Measurements from ENCODE around the gene NT5C. TPM values are rescaled to one million over a fixed set of nuclear protein-coding genes. Genes with fewer than 3 reads are reported as not detected.
"Not testable (repeated sequence)": the region's sequence is repeated elsewhere in the genome, so short reads cannot be mapped to it uniquely, and the experiment has no call there.

The NT5C gene
- total RNA-seq, 1 donor from 2014 or later: 33.5 TPM

- DNase-seq (ENCODE audit: low spot score): peak; percentile 49
These were observed 13.4 kb upstream of the NT5C start for GRCh38 chr17:75144816-75145512.

- DNase-seq (ENCODE audit: low spot score): no peak
These were observed 10.9 kb upstream of the NT5C start for GRCh38 chr17:75142236-75142971.

DNA sequence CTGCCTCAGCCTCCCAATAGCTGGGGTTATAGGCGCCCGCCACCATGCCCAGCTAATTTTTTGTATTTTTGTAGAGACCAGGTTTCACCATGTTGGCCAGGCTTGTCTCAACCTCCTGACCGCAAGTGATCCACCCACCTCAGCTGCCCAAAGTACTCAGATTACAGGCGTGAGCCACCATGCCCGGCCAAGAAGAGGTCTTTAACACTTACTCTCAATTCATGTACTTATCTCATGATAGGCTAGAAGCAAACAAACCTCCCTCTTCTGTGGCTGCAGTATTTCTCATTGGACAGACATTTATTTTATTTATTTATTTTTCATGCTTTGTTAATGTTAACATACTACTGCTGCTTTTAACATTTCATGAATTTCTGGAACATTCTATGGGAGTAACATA is 7.0 kb upstream of the NT5C start:
- DNase-seq (ENCODE audit: low spot score): no peak

GRCh38 chr17:75137762-75138161 is 6.2 kb upstream of the NT5C start:
- DNase-seq (ENCODE audit: low spot score): not testable (repeated sequence)

GRCh38 chr17:75135946-75136345 is 4.4 kb upstream of the NT5C start:
- no peak for DNase-seq (ENCODE audit: low spot score)

- no peak for DNase-seq (ENCODE audit: low spot score)
These were observed 3.9 kb upstream of the NT5C start for GRCh38 chr17:75135452-75135851.

- DNase-seq (ENCODE audit: low spot score): not testable (repeated sequence)
These were observed 2.2 kb upstream of the NT5C start for GRCh38 chr17:75133607-75134347.

DNA sequence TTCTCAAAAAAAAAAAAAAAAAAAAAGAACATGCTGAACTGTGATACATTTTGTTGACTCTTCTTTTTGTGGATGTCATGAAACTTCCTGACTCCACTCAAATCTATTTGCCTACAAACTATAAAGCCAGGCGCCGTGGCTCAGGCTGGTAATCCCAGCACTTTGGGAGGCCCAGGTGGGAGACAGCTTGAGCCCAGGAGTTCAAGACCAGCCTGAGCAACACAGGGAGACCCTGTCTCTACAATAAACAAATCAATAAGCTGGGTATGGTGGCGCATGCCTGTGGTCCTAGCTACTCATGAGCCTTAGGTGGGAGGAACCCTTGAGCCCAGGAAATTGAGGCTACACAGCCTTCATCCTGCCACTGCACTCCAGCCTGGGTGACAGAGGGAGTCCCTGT is 1.5 kb upstream of the NT5C start:
- DNase-seq (ENCODE audit: low spot score): no peak

DNA sequence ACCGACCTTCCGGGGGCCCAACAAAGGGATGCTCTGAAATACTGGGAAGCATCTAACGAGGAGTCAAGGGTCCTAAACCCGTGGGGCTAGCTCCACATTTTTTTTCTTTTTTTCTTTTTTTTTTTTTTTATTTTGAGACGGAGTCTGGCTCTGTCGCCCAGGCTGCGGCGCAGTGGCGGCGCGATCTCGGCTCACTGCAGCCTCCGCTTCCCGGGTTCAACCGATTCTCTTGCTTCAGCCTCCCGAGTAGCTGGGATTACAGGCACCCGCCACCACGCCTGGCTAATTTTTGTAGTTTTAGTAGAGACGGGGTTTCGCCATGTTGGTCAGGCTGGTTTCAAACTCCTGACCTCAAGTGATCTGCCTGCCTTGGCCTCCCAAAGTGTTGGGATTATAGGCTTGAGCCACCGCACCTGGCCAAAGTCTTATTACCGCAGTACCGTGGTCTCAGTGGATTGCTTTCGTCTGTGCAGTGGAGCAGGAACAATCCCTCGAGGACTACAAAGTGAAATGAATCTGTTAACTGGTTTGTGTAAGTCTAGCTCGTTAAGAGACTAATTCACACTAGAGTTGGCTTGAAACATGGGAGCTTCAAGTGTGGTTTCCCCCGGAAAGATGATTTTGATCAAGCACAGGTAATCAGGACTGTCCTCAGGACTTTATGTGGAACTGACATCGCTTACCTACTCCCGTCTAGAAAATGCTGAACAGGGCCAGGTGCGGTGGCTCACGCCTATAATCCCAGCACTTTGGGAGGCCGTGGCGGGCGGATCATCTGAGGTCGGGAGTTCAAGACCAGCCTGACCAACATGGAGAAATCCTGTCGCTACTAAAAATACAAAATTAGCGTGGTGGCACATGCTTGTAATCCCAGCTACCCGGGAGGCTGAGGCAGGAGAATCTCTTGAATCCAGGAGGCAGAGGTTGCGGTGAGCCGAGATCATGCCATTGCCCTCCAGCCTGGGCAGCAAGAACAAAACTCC is 767 bp upstream of the NT5C start:
- DNase-seq (ENCODE audit: low spot score): not testable (repeated sequence)

DNA sequence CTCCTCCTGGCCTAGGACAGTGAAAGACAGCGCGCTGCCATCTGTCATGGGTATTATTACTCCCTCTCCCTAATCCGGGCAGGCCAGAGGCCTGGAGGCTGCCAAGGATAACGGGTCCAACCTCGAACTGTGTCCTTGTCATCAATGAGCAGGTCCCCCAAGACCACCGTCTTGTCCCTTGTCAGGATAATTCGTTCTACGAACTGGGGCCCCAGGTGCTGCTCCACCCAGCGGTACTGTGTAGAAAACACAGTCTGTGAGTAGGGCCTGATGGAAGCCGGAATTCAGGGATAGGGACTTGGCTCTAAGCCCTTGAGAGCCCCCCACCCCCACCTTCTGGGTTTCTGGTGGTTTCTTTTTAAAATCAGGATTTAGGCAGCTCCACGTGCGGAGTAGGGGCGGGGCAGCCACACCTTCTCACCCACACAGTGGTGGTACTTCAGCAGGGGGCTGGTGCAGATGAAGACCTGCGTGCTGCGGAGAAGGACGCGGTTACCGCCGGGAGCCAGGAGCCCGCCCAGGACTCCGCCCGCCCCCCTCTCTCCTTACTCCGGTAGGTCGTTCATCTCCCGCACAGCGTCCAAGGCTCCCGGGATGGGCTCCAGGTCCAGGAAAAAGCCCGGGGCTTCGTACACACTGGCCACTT is 787 bp downstream of the NT5C start:
- DNase-seq (ENCODE audit: low spot score): no peak

DNA sequence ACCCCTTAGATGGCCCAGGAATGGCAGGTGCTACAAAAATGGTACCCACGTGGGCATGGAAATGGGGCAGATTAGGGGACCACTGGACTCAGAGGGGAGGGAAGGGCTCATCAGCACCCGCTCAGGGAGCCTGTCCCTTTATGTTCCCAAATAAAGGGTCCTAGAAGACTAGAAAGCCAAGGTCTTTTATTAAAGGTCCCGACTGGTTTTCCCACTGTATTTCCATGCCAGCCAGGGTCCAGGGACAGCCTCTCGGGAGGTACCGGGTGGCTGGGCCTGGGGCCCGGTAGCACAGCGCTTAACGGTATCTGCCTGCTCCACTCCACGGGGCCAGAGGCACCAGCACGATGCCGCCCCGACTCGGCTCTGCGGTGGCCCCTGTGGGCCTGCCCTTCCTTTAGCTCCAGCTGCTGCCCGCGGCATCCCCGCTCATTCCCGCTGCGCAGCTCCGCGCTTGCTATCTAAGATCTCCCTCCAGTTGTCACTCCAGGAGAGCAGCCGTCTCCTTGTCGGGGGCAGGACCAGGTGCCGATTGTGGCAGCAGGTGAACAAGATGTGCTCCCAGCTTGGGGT is 1.4 kb downstream of the NT5C start:
- no peak for DNase-seq (ENCODE audit: low spot score)

DNA sequence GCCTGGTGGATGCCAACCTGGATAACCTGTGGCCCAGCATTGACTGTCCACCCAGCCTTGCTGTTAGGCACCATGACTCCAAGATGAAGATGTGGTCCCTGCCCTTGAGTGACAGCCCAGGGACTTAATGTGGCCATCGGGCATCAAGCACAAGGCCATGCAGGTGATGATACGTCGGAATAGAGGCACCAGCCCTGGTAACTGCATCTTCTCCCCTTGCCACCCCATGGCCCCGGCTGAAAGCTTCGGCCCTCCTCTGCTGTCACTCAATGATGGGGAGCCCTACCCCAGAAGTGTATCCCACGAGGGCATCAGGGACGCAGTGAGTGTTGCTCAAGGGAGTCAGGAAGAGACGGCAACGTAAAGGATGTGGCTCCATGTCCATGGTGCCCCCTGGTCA is 2.0 kb downstream of the NT5C start:
- DNase-seq (ENCODE audit: low spot score): no peak

- no peak for DNase-seq (ENCODE audit: low spot score)
These were observed 2.6 kb downstream of the NT5C start for GRCh38 chr17:75128694-75129505.

DNA sequence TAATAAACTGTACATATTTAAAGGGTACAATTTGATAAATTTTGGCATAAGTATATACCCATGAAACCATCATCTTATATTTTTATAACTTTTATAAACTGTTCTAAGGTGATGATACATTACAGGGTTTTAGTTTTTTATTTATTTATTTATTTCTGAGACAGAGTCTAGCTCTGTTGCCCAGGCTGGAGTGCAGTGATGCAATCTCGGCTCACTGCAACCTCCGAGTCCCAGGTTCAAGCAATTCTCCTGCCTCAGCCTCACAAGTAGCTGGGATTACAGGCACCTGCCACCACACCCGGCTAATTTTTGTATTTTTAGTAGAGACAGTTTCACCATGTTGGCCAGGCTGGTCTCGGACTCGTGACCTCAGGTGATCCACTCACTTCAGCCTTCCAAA is 3.6 kb downstream of the NT5C start:
- DNase-seq (ENCODE audit: low spot score): not testable (repeated sequence)

GRCh38 chr17:75126954-75127353 is 4.6 kb downstream of the NT5C start:
- DNase-seq (ENCODE audit: low spot score): no peak

DNA sequence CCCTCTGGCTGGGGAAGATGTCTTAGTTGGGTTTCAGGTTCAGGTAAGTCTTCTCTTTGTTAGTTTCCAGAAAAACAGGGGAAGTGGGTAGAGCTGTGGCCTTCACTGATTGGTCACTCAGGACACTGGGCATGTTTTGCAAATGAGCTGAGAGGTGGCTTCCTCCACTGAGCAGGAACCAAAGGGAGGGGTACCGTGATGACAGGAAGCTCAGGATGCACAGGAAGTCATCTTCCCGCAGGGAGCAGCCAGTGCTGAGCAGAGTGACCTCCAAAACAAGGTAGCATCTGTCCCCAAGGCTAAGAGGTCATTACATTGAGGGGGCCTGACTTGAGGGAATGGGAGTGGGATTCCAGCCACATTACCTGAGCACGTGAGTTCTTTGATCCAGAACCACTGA is 5.6 kb downstream of the NT5C start:
- no peak for DNase-seq (ENCODE audit: low spot score)

- no peak for DNase-seq (ENCODE audit: low spot score)
These were observed 6.8 kb downstream of the NT5C start for GRCh38 chr17:75124819-75125162.

DNA sequence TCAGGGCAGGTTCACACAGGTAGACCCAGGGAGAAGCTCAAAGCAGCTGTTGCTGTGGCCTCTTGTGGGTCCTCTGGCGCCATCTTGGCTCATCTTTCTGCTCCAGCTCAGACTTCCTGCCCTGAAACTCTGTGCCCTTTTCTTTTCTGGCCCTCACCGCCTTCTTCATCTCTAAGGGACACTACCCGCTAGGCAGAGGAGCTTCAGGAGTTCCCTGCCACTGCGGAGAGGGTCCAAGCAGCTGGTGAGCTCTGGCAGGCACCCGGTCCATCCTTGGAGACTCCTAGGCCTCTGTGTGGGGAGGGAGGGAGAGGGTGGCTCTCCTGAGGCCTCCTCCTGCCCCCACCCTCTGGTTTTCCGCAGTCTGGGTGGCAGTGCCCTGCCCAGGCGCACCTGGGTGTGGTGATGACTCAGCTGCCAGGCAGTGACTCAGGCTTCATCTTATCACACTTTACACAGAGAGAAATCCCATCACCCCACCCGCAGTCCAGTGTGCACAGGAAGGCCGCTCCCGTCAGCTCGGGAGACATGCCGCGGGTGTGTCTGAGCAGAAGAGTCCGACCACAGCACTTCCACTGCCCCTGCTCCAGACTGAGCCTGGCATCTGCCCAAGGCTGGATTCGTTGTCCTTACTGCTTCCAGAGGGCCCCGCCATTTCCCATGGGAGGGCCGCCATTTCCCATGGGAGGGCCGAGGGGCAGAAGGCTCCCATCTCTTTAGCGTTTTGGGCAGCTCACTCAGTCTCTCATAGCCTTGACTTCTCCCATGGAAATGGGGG is 7.3 kb downstream of the NT5C start:
- no peak for DNase-seq (ENCODE audit: low spot score)

DNA sequence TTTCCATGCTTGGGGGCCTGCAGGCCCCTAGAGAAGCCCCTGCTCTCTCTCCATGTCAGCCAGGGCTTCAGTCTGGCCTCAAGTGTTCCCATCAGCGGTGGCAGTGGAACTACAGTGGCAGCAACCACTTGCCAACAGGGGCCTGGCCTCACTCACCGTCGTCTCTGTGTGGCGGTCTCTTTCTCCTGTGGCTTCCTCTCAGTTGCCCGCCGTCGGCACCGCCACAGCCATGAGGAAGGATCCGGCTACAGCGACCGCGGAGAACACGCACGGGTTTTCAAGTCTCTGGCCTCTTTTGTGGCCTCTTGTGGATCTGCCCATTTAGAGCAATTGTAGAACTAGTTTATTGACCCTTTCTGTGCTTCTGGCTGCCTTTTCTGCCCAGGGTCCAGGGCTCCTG is 13.2 kb downstream of the NT5C start:
- DNase-seq (ENCODE audit: low spot score): no peak

All from mesenteric fat pad (tissue), 1 donor.